HG03064 (cell line): ENCODE results near the gene GSAP.
"Not testable (repeated sequence)": the region's sequence is repeated elsewhere in the genome, so short reads cannot be mapped to it uniquely, and the experiment has no call there.

Experiments
- ATAC-seq: cut with Tn5 transposase; IDR thresholded peaks from one replicate; pipeline ENCODE4 v1.9.1; 2021; ENCODE audit warnings: low read depth; ENCODE audit not compliant: unreplicated experiment

The GSAP gene

DNA sequence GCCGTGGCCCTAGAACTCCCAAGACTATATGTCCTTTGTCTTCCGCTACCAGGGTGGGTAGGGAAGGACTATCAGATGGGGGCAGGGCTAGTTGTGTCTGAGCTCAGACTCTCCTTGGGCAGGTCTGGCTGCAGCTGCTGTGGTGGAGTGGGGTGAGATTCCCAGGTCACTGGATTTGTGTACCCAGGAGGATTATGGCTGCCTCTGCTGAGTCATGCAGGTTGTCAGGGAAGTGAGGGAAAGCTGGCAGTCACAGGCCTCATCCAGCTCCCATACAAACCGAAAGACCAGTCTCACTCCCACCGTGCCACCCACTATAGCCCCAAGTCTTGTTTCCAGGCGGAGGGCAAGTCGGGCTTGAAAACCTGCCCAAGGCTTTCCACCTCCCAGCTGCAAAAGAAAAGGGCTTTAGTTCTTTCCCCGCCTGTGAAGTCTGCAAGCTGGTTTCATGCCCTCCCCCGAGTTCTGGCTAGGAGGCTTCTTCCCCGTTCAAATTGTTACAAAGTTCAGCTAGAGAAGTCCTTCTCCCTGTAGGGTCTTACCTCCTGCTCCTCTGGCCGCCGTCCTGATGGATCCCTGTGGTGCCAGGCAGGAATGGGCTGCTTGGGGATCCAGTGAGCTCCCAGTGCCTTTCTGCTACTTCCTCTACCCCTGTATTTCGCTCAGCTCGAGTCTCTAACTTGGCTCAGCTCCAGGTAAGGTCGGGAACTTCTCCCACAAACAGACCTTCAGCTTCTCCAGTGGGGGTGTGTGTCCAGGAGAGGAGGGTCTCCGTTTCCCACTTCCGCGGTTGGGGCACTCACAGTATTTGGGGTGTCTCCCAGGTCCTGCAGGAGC lies 109.7 kb downstream of the GSAP start:
- no peak for ATAC-seq

DNA sequence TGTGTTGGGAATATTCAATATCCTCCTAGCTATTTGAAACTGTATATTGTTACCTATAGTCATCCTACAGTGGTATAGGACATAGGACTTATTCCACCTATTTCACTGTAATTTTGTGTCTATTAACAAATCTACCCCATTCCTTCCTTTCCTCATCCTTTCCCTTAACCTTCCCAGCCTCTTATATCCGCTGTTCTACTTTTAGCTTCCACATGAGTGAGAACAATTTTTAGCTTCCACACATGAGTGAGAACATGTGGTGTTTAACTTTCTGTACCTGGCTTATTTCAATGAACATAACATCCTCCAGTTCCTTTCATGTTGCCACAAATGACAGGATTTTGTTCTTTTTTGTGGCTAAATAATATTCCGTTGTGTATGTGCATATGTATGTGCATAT lies 120.6 kb downstream of the GSAP start:
- no peak for ATAC-seq

GRCh38 chr7:77293046-77293445 lies 123.1 kb downstream of the GSAP start:
- ATAC-seq: no peak

- no peak for ATAC-seq
These were observed 125.7 kb downstream of the GSAP start for GRCh38 chr7:77290425-77290824.

DNA sequence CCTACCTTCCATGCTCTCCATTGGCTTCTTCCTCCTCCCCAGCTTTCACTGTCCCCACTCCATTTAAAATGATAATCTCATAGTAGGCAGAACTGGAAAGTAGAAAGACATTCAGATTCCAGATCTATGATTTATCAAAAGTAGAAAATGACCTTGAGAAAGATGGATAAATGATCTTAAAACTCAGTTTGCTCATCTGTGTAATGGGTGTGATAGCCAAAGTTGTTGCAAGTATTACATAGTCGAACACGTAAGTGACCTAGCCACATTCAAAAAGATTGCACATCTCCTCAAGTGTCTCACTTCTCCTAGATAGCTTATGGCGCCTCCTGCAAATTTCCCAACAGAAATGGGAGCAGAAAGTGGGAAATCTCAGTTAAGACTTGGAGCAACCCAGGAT lies 126.8 kb downstream of the GSAP start:
- ATAC-seq: no peak

- no peak for ATAC-seq
These were observed 127.4 kb downstream of the GSAP start for GRCh38 chr7:77288676-77289320.

GRCh38 chr7:77284616-77285015 lies 131.5 kb downstream of the GSAP start:
- no peak for ATAC-seq

DNA sequence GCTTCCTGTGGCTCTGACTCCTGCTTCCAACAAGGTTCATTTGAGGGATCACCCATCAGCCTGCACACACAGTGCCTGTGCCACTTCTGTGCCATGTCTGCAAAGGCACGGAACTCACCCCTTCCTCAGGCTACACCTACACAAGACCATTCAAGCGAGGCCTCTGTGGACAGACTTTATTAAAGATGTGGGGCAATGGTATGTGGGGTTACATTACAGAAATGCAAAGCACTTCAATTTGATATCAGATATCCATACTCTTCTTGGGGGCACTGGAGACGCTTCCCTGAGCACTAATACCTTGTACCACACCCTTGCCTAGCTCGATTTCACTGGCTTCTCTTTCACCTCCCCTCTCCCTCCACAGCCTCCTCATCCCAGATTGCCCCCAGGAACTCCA lies 132.1 kb downstream of the GSAP start:
- ATAC-seq: no peak

GRCh38 chr7:77282897-77283296 lies 133.3 kb downstream of the GSAP start:
- ATAC-seq: no peak

DNA sequence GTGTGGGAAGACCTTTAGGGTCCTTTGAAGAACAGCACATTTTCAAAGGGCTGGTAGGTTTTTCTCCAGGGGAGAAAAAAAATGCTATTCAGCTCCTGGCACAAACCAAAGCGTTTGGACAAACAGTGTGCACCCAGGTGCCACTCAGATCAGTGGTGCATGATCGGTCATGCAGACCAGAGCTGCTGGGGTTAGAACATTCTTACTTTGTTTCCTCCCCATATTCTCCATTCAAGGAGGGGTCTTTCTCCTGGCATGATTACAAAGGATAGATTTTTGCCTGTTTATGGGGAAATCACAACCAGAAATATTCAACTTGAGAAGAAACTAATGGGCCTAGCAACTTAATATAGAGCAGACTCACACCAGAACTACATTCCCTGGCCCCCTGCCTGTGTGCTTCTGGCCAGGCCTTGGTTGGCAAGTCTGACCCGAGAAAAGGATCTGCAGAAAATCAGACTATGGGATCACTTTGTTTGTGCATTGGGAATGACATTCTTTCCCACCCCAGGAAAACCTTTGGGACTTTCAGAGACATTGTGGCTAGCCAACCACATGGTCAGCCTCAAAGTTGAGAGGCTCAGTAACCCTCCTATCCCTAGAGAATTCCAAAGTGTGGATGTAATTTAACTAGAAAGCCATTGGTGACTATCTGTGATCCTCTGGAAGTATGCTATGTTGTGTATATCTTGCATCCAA lies 134.2 kb downstream of the GSAP start:
- ATAC-seq: no peak

GRCh38 chr7:77276120-77276519 lies 140.0 kb downstream of the GSAP start:
- ATAC-seq: no peak

DNA sequence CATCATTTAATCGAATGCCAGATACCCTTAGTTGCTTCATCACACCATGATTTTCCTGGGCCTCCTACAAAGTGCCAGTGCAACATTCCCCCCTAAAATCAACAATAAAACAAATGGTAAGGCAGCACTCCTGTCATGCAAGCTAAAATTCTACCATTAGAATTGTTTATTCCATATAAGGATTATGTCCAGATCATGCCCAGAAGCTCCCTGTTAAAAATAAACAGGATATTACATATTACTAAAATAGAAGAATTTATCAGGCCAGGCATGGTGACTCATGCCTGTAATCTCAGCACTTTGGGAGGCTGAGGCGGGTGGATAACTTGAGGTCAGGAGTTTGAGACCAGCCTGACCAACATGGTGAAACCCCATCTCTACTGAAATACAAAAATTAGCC lies 140.5 kb downstream of the GSAP start:
- ATAC-seq: not testable (repeated sequence)

- ATAC-seq: no peak
These were observed 144.4 kb downstream of the GSAP start for GRCh38 chr7:77271766-77272165.

DNA sequence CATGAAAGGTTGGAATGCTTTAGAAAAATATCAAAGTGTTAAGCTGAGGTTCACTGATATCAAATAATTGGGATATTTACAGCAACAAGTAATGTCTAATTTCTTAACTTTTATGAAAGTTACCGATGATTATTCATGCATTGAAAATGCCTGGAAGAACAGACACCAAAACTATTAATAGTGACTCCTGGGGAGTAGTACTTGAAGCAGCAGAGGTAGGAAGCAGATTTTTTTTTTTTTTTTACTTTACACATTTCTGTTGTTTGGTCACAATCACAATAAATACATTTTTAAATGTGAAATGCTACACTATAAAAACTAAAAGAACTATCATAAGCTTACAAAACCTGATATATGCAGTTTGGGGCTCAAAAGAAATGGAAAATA lies 146.1 kb downstream of the GSAP start:
- ATAC-seq: no peak

GRCh38 chr7:77269360-77270093 lies 146.6 kb downstream of the GSAP start:
- ATAC-seq: peak; percentile 67

GRCh38 chr7:77266291-77266794 lies 149.8 kb downstream of the GSAP start:
- peak; percentile 90 for ATAC-seq

DNA sequence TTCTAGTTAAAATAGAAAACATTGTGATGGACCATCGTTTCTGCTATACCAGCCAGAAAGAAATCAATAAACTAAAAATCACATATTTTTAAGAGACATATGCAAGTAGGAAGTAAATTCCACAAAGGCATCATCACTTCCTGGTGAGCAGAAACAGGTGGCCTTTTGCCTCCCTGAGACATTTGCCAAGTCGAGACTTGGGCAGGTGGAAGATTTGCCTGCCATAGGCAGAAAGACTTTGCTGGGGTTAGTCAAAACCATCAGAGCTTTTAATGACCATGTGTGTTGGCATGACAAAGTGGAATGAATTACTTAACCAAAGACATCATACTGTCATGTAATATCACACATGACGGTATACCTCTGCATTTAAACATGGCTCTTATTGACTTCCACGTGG lies 150.5 kb downstream of the GSAP start:
- no peak for ATAC-seq

DNA sequence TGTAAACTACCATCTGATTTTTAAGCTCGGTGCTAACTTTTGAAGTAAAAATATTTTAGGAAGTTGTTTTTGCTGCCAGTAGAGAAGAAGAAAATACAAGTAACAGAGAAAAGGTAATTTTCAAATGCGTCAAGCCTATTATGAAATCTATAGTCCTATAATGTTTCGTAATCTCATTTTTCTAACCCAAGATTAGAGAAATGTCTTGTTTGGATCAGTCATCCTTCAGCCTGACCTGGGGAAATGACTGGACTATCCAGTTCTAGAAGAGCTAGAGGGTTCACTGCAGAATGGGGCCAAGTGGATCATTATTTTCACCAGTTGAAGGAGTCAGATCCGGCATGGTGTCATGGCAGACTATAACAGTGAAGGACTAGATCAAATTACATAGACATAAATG lies 153.8 kb downstream of the GSAP start:
- ATAC-seq: no peak
